Ishikawa (cell line): ENCODE measurements around the gene RPL10A.

Source experiments
- CREB1 ChIP-seq: IDR thresholded peaks from 2 replicates; pipeline ENCODE4 v1.6.1; 2012; ENCODE audit warnings: low read depth
- EGR1 ChIP-seq: IDR thresholded peaks from 2 replicates; pipeline ENCODE4 v1.6.1; 2012
- YY1 ChIP-seq: IDR thresholded peaks from 2 replicates; pipeline ENCODE4 v1.6.1; 2012; ENCODE audit warnings: low read depth
- TF ChIP-seq, protein P1 (sequence below): IDR thresholded peaks from 2 replicates; pipeline ENCODE4 v1.6.1; 2012

DNA sequence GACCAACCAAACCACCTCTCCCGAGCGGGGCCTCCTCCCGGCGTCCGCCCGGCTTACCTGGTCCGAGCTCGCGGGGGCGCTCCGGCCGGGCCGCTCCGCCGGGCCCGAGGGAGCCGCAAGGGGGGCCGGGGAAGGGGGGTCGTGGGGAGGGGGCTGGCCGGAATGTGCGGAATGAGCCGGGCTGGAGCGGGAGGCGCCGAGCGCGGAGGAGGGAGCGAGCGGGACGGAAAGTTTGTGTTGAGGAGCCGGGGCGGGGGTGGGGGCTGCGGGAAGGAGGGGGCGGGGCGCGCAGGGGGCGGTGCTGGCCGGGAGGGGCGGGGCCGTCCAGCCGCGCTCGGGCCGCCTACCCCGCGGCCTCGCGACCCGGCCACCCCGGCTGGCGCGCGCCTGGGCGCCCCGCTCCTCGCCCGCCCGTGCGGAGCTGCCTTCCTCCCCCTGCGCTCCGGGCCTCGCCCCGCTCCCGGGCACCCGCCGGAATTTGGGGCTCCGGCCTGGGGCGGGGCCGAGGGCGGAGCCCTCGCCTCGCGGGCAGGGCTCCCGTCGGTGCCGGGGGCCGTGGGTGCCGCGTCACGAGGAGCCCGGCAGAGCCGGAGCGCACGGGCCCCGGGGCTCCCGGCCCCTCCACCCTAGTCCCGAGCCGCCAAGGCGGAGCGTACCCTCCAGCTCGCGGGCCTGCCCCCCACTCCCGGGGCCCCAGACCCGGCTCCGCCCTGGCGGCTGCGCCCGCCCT is 28.8 kb downstream of the RPL10A start, which contains the start of gene TEAD3:
- TF ChIP-seq YY1 (no peak), EGR1 (no peak), CREB1 (no peak)
- TF ChIP-seq, protein P1, sequence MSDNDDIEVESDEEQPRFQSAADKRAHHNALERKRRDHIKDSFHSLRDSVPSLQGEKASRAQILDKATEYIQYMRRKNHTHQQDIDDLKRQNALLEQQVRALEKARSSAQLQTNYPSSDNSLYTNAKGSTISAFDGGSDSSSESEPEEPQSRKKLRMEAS = no peak
